Left lung (tissue), 10 donors: ENCODE results near the gene ATCAY. TPM values are rescaled to one million over a fixed set of nuclear protein-coding genes. Genes with fewer than 3 reads are reported as not detected.

Experiments
- ATAC-seq: fragments of 200-7000 bp; cut with Tn5 transposase; one replicate; pipeline ENCODE4 v1.9.1; 2020; ENCODE audit warnings: moderate library complexity
- DNase-seq, 4 donors: peaks; one replicate each; pipeline ENCODE4 v3.0.0-alpha.2; 2013 to 2020
- H3K27ac ChIP-seq, 2 donors: fragments of 200-600 bp; sonication (generic) in 1 of 2; one replicate each; pipeline versions ENCODE4 v1.5.0 to v1.8.0; 2020 to 2021
- H3K27me3 ChIP-seq, 2 donors: fragments of 200-600 bp; sonication (generic) in 1 of 2; one replicate each; pipeline versions ENCODE4 v1.5.0 to v1.8.0; 2020 to 2021
- H3K36me3 ChIP-seq, 2 donors: fragments of 200-600 bp; sonication (generic) in 1 of 2; one replicate each; pipeline versions ENCODE4 v1.5.0 to v1.8.0; 2020 to 2021
- H3K4me1 ChIP-seq, 2 donors: fragments of 200-600 bp; one replicate each; pipeline ENCODE4 v1.8.0; 2021
- H3K4me3 ChIP-seq, 2 donors: fragments of 200-600 bp; sonication (generic) in 1 of 2; one replicate each; pipeline versions ENCODE4 v1.5.0 to v1.8.0; 2020 to 2021; ENCODE audit warnings: mild to moderate bottlenecking in 1 of 2
- H3K9me3 ChIP-seq, 2 donors: fragments of 200-600 bp; sonication (generic) in 1 of 2; one replicate each; pipeline versions ENCODE4 v1.5.0 to v1.8.0; 2020 to 2021
- intact Hi-C, 2 donors: fragments of 100-400 bp; cut with DNase I; formaldehyde crosslinking; loops; one replicate each; pipeline versions ENCODE4 v1.11.2 to v1.14.2; 2022
- polyA plus RNA-seq, 6 donors: library from polyadenylated mRNA; unstranded; fragments of 120-200 nt; gene quantifications; one replicate each; pipeline ENCODE4 v1.2.1, GENCODE V29; 2013; ENCODE audit not compliant: insufficient read length in 6 of 6
- total RNA-seq, 2 donors: library from RNA; stranded (reverse); fragmentation: NEBNext Ultra II Directional; extraction: Animal tissue kit (Norgen Biotek cat#: 25700); gene quantifications; one replicate each; pipeline ENCODE4 v1.2.1, GENCODE V29; 2021
- TF ChIP-seq, protein P1 (sequence below), 2 donors: fragments of 200-600 bp; sonication (generic) in 1 of 2; IDR thresholded peaks; one replicate each; pipeline versions ENCODE4 v1.5.0 to v1.8.0; 2021; ENCODE audit warnings: antibody characterized with exemption in 2 of 2
- donor health status: DM: no; HTN: yes; CAD: no.
- donor health status: DM: no; HTN: no; CAD: no.

ATCAY gene
- total and polyA plus RNA-seq, 8 donors, result 0.14 to 0.34 (median 0.16) TPM; not detected in 2

DNA sequence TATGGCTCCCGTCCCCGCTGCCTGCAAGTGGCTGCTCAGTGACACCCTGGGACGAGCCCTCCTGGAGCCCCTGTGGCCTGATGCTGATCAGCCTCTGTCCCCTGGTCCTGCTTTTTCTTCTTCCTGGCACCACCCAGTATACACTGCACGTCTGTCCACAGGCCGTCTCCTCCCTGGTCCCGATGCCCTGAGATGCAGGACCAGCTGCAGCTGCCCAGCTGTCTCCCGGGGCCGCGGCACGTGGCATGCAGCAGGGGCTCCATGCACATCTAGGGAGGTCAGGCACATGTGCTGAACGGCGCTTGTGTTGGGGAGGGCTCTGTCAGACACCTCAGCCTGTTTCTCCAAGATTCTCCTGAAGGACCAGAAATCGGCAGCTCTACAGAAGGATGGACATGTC lies 41.8 kb upstream of the ATCAY start:
- ATAC-seq, result no peak
- TF ChIP-seq, protein P1, sequence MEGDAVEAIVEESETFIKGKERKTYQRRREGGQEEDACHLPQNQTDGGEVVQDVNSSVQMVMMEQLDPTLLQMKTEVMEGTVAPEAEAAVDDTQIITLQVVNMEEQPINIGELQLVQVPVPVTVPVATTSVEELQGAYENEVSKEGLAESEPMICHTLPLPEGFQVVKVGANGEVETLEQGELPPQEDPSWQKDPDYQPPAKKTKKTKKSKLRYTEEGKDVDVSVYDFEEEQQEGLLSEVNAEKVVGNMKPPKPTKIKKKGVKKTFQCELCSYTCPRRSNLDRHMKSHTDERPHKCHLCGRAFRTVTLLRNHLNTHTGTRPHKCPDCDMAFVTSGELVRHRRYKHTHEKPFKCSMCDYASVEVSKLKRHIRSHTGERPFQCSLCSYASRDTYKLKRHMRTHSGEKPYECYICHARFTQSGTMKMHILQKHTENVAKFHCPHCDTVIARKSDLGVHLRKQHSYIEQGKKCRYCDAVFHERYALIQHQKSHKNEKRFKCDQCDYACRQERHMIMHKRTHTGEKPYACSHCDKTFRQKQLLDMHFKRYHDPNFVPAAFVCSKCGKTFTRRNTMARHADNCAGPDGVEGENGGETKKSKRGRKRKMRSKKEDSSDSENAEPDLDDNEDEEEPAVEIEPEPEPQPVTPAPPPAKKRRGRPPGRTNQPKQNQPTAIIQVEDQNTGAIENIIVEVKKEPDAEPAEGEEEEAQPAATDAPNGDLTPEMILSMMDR (IDR thresholded peaks at IDR 0.05), result no peak
- no peaks in the 10 kb centered on the region for H3K4me1 ChIP-seq
- no peaks in the 10 kb centered on the region for H3K9me3 ChIP-seq
- no peak overlapping the region for H3K27ac ChIP-seq
- intact Hi-C loops, result no loop called here
- H3K36me3 ChIP-seq, result no peaks in the 10 kb centered on the region
- no peak for DNase-seq
- H3K27me3 ChIP-seq, result peaks cover 0 to 9% of the 10 kb centered on the region in 2 donors
- H3K4me3 ChIP-seq, result no peak overlapping the region

GRCh38 chr19:3839941-3840340 lies 40.5 kb upstream of the ATCAY start:
- intact Hi-C loops, result no loop called here
- Histone ChIP-seq H3K27me3 (no peaks in the 10 kb centered on the region), H3K9me3 (no peaks in the 10 kb centered on the region), H3K27ac (no peak overlapping the region), H3K36me3 (no peaks in the 10 kb centered on the region), H3K4me3 (no peak overlapping the region), H3K4me1 (no peaks in the 10 kb centered on the region)
- no peak for ATAC-seq
- TF ChIP-seq, protein P1 (IDR thresholded peaks at IDR 0.05), result no peak
- no peak for DNase-seq

- ATAC-seq, result no peak
Observed at GRCh38 chr19:3840804-3841203, 39.7 kb upstream of the ATCAY start.

DNA sequence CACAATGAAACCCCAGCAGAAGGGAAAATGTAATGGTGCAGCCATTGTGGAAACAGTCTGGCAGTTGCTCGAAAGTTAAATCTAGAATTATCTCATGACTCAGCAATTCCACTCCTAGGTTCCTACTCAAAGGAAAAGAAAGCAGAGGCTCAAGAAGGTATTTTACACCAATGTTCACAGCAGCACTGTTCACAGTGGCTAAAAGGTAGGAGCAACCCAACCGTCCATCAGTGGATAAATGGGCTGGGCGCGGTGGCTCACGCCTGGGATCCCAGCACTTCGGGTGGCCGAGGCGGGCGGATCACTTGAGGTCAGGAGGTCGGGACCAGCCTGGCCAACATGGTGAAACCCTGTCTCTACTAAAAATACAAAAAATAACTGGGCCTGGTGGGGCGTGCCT lies 37.5 kb upstream of the ATCAY start:
- H3K9me3 ChIP-seq, result no peaks in the 10 kb centered on the region
- no peak overlapping the region for H3K27ac ChIP-seq
- no peaks in the 10 kb centered on the region for H3K4me1 ChIP-seq
- DNase-seq, result peak in 1 of 4 donors; percentile 58
- no peak for ATAC-seq
- no peaks in the 10 kb centered on the region for H3K27me3 ChIP-seq
- TF ChIP-seq, protein P1 (IDR thresholded peaks at IDR 0.05), result no peak
- intact Hi-C loops, result no loop called here
- no peak overlapping the region for H3K4me3 ChIP-seq
- H3K36me3 ChIP-seq, result no peaks in the 10 kb centered on the region

More at GRCh38 chr19:3840804-3841203, 39.7 kb upstream of the ATCAY start:
- Histone ChIP-seq H3K36me3 (no peaks in the 10 kb centered on the region), H3K27me3 (no peaks in the 10 kb centered on the region), H3K4me3 (no peak overlapping the region), H3K9me3 (no peaks in the 10 kb centered on the region), H3K4me1 (no peaks in the 10 kb centered on the region), H3K27ac (no peak overlapping the region)
- TF ChIP-seq, protein P1 (IDR thresholded peaks at IDR 0.05), result no peak
- intact Hi-C loops, result no loop called here
- DNase-seq, result no peak

- TF ChIP-seq, protein P1 (IDR thresholded peaks at IDR 0.05), result no peak
- no peaks in the 10 kb centered on the region for H3K36me3 ChIP-seq
- ATAC-seq (no peak), DNase-seq (no peak)
- H3K9me3 ChIP-seq, result no peaks in the 10 kb centered on the region
- no peak overlapping the region for H3K4me3 ChIP-seq
- no peaks in the 10 kb centered on the region for H3K27me3 ChIP-seq
- no peak overlapping the region for H3K27ac ChIP-seq
- no peaks in the 10 kb centered on the region for H3K4me1 ChIP-seq
- intact Hi-C loops, result no loop called here
Observed at GRCh38 chr19:3844596-3844995, 35.9 kb upstream of the ATCAY start.
